Skeletal muscle tissue (tissue), 4 donors: ENCODE measurements around the gene ZBTB44. TPM values are rescaled to one million over a fixed set of nuclear protein-coding genes. Genes with fewer than 3 reads are reported as not detected.
"Not testable (repeated sequence)": the region's sequence is repeated elsewhere in the genome, so short reads cannot be mapped to it uniquely, and the experiment has no call there.

Experiments
- H3K27ac ChIP-seq: one replicate; pipeline ENCODE4 v1.7.0; 2013; ENCODE audit warnings: mild to moderate bottlenecking, low read depth, low read length, inconsistent platforms
- H3K27me3 ChIP-seq, 3 donors: one replicate each; pipeline ENCODE4 v1.7.0; 2013; ENCODE audit warnings: low read length in 3 of 3; ENCODE audit not compliant: control insufficient read depth in 3 of 3, insufficient read depth in 3 of 3
- H3K36me3 ChIP-seq, 3 donors: one replicate each; pipeline ENCODE4 v1.7.0; 2013; ENCODE audit warnings: low read length in 3 of 3; ENCODE audit not compliant: control insufficient read depth in 3 of 3, insufficient read depth in 3 of 3
- H3K4me1 ChIP-seq, 3 donors: one replicate each; pipeline ENCODE4 v1.7.0; 2013; ENCODE audit warnings: low read length in 3 of 3, mild to moderate bottlenecking in 3 of 3; ENCODE audit not compliant: control insufficient read depth in 3 of 3, insufficient read depth in 3 of 3
- H3K4me3 ChIP-seq, 3 donors: one replicate each; pipeline ENCODE4 v1.7.0; 2013; ENCODE audit warnings: low read length in 3 of 3
- H3K9ac ChIP-seq, 3 donors: one replicate each; pipeline ENCODE4 v1.7.0; 2013; ENCODE audit warnings: low read length in 3 of 3, mild to moderate bottlenecking in 3 of 3, moderate library complexity in 2 of 3, low read depth in 1 of 3
- H3K9me3 ChIP-seq, 3 donors: one replicate each; pipeline ENCODE4 v1.7.0; 2013; ENCODE audit warnings: low read length in 3 of 3; ENCODE audit not compliant: control insufficient read depth in 3 of 3
- total RNA-seq: library from RNA; depleted of rRNA; stranded (reverse); fragments of >200 nt; gene quantifications from one replicate; pipeline ENCODE4 v1.2.3, GENCODE V29; 2014
- donor health status: Osteomylitis.

Gene ZBTB44
- total RNA-seq, 1 donor from 2014 or later = 111 TPM

- no peaks in the 10 kb centered on the region for H3K27me3 ChIP-seq
- no peaks in the 10 kb centered on the region for H3K9me3 ChIP-seq
- H3K4me3 ChIP-seq = no peak overlapping the region
- no peak overlapping the region for H3K27ac ChIP-seq
- H3K9ac ChIP-seq = no peak overlapping the region
- no peaks in the 10 kb centered on the region for H3K4me1 ChIP-seq
- H3K36me3 ChIP-seq = no peaks in the 10 kb centered on the region
Measured at GRCh38 chr11:130282111-130282510, 32.6 kb downstream of the ZBTB44 start.

- H3K9me3 ChIP-seq, H3K27ac ChIP-seq, H3K36me3 ChIP-seq, H3K4me3 ChIP-seq, H3K4me1 ChIP-seq, H3K9ac ChIP-seq, H3K27me3 ChIP-seq: not testable (repeated sequence)
Measured at GRCh38 chr11:130281341-130281740, 33.4 kb downstream of the ZBTB44 start.

GRCh38 chr11:130279989-130280388 lies 34.7 kb downstream of the ZBTB44 start:
- Histone ChIP-seq H3K4me3 (no peak overlapping the region), H3K9ac (no peak overlapping the region), H3K27me3 (no peaks in the 10 kb centered on the region), H3K27ac (no peak overlapping the region), H3K36me3 (no peaks in the 10 kb centered on the region), H3K4me1 (no peaks in the 10 kb centered on the region), H3K9me3 (no peaks in the 10 kb centered on the region)

DNA sequence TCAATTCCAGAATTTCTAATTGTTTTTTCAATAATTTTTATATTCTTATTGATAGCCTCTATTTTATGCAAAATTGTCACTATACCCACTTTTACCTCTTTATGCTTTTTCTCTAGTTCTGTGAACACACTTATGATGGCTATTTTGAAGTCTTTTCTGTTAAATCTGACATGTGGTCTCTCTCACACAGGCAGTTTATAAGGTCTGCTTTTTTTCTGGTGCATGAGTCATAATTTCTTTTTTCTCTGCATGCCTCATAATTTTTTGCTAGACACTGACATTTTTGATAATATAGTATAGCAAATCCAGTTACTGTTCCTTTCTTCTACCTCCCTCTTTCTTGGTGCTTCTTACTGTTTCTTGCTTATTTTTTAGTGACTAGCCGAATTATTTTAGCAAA lies 36.0 kb downstream of the ZBTB44 start:
- Histone ChIP-seq H3K9ac (no peak overlapping the region), H3K36me3 (no peaks in the 10 kb centered on the region), H3K4me3 (no peak overlapping the region), H3K4me1 (no peaks in the 10 kb centered on the region), H3K27me3 (no peaks in the 10 kb centered on the region), H3K9me3 (no peaks in the 10 kb centered on the region), H3K27ac (no peak overlapping the region)

DNA sequence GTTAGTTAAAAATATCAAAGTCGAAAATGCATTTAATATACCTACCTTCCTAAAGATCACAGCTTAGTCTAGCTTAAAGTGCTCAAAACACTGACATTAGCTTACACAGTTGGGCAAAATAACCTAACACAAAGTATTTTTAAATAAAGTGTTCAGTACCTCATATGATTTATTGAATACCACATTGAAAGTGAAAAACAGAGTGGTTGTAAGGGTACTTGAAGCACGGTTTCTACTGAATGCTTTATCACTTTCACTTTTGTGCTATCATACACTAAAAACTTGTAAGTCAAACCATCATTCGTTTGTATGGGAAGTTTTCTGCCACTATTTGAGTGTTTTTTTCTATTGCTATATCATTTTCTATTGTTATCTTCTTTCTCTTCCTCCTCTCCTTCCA lies 36.6 kb downstream of the ZBTB44 start:
- H3K36me3 ChIP-seq = no peaks in the 10 kb centered on the region
- no peaks in the 10 kb centered on the region for H3K27me3 ChIP-seq
- no peak overlapping the region for H3K9ac ChIP-seq
- no peak overlapping the region for H3K27ac ChIP-seq
- H3K9me3 ChIP-seq = no peaks in the 10 kb centered on the region
- no peak overlapping the region for H3K4me3 ChIP-seq
- H3K4me1 ChIP-seq = no peaks in the 10 kb centered on the region

DNA sequence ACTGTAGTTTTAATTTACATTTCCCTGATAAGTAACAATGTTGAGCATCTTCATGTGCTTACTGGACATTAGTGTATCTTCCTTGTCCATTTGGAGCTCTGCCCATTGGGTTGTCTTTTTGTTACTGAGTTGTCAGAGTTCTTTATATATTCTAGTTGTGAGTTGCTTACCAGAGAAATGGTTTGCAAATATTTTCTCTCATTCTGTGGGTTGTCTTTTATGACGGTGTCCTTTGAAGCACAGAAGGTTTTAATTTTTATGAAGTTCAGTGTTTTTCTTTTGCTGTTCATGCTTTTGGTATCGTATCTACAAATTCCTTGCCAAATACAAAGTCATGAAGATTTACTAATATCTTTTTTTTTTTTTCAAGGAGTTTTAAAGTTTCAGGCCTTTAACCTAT lies 42.4 kb downstream of the ZBTB44 start:
- Histone ChIP-seq H3K27me3 (no peaks in the 10 kb centered on the region), H3K4me1 (no peaks in the 10 kb centered on the region), H3K36me3 (no peaks in the 10 kb centered on the region), H3K9ac (no peak overlapping the region), H3K9me3 (no peaks in the 10 kb centered on the region), H3K4me3 (no peak overlapping the region), H3K27ac (no peak overlapping the region)

DNA sequence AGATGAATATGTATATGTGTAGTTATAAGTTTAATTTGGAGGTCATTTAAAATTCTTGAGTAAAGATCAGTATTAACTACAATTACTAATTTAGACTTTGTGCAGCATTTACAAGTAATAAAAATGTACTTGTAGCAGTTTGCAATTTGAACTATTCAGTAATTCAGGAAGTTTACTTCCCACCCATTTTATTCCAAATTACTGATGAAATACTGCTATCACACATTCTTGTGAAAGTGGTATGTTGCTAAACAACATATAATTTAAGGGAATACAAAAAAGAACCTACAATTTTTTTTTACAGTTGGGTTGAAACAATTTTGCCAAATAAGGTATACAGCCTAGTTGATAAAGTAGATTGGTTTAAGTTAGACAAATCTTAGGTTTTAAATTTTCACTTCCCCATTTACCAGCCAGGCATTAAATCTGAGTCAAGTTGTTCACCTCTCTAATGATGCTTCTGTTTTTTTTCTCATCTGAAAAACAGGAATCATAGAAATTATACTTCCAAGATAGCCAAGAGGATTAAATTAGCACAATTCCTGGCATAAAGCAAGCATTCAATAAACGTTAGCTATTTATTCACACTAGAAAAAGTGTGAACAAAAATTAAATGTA lies 45.3 kb downstream of the ZBTB44 start:
- Histone ChIP-seq H3K36me3 (peaks cover 0 to 6% (median 0%) of the 10 kb centered on the region in 3 donors), H3K27me3 (no peaks in the 10 kb centered on the region), H3K4me1 (no peaks in the 10 kb centered on the region), H3K9ac (no peak overlapping the region), H3K27ac (no peak overlapping the region), H3K4me3 (no peak overlapping the region), H3K9me3 (no peaks in the 10 kb centered on the region)

DNA sequence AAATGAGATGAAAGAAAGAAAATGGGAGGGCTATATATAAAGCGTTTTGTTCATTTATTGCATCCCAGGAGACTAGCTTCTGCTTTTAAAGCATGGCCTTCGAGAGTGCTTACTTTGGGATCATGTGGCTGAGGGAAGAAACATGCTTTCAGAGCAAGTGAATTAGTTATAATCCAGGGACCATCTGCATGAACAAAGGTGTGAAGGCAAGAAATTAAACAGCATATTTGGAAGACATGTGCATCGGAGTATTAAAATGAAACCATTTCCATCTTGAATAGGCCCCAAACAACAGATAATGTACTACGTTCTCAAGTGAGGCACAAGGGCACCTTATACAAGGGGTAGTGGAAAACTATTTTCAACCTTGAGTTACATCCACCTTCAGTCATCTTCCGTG lies 51.4 kb downstream of the ZBTB44 start:
- no peak overlapping the region for H3K27ac ChIP-seq
- peaks cover 0 to 8% (median 6%) of the 10 kb centered on the region in 3 donors for H3K4me1 ChIP-seq
- H3K9ac ChIP-seq = no peak overlapping the region
- H3K36me3 ChIP-seq = peaks cover 0 to 18% (median 0%) of the 10 kb centered on the region in 3 donors
- H3K9me3 ChIP-seq = no peaks in the 10 kb centered on the region
- no peaks in the 10 kb centered on the region for H3K27me3 ChIP-seq
- H3K4me3 ChIP-seq = no peak overlapping the region

- no peaks in the 10 kb centered on the region for H3K27me3 ChIP-seq
- no peak overlapping the region for H3K4me3 ChIP-seq
- H3K9me3 ChIP-seq = no peaks in the 10 kb centered on the region
- no peak overlapping the region for H3K27ac ChIP-seq
- peaks cover 0 to 8% (median 6%) of the 10 kb centered on the region in 3 donors for H3K4me1 ChIP-seq
- no peak overlapping the region for H3K9ac ChIP-seq
- H3K36me3 ChIP-seq = peaks cover 0 to 18% (median 0%) of the 10 kb centered on the region in 3 donors
Measured at GRCh38 chr11:130262424-130262823, 52.3 kb downstream of the ZBTB44 start.

- no peak overlapping the region for H3K27ac ChIP-seq
- H3K36me3 ChIP-seq = peaks cover 0 to 18% (median 0%) of the 10 kb centered on the region in 3 donors
- no peaks in the 10 kb centered on the region for H3K27me3 ChIP-seq
- H3K4me3 ChIP-seq = no peak overlapping the region
- no peak overlapping the region for H3K9ac ChIP-seq
- no peaks in the 10 kb centered on the region for H3K9me3 ChIP-seq
- H3K4me1 ChIP-seq = peaks cover 0 to 8% (median 6%) of the 10 kb centered on the region in 3 donors
Measured at GRCh38 chr11:130261571-130261970, 53.1 kb downstream of the ZBTB44 start.
